NOMO-1 (cell line): ENCODE measurements around the gene GJC1.

Experiments
- DNase-seq, 2 experiments: peaks; one replicate each; lab custom pipeline; 2025; ENCODE audit not compliant: unreplicated experiment in 2 of 2; lab: John Stamatoyannopoulos, UW

The GJC1 gene

DNA sequence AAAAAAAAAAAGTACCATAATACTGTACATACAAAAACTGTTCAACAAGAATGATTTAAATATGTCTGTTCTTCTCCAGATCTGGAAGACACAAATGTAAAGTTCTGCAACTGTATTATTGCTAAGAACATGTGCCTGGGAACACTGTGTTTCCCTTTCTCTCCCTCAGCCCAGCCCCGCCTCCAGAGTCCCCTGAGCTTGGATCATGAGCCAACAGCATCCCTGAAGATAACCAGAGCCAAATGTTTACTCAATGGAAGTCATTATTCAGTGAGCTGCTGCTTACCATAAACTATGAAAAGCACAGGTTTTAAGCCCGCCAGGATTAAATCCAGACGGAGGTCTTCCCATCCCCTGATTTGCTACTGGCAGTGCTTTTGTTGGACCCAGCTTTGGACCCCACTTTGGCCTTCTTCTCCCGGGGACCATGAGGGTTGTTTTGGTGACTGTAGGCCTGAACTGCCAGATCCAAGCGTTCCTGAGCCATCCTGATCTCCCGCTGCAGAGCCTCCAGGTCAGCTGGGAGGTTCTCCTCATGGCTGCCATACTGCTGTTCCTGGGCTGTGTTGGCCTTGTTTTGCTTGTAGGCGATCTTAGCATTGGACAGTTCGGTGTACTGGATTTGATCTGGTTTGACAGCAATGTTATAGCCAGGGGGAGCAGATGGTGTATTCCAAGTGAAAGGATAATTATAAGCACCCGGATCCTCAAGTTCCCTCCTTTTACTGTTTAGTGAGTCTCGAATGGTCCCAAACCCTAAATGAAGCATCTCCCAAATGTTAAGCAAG, 25.6 kb downstream of the GJC1 start:
- DNase-seq: no peak

DNA sequence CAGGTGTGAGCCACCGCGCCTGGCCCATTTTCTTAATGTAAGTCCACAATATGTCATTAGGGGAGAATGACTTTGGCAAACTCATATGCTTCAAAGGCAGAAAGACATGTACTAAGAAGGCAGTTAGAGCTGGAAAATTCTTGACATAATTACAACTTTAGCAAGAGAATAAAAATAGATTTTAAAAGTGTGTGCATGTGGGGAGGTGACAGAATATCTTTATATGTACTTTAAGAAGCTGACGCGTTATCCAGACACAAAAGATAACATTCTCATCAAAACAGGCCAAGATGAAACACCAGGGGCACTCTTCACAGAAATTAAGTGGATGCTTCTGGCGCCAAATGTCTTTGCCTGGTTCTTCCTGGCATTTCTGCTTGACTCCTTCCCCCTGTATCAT, 28.2 kb downstream of the GJC1 start:
- no peak for DNase-seq

DNA sequence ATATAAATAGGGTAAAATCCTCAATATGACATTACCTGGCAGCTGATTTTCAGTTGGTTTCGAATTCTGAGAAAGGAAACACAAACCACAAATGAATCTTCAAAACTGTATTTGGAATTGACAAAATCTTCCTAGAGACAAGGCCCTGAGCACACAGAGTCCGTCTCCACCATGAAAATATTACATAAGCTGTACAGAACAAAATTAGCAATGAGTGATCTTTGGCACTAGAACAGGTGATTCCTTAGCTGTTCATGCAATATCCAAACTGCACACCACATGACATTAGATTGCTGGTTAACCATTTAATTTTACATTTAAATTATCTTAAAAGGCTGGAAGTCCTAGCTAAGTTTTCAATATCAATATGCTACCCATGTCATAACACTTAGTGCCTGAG, 31.7 kb downstream of the GJC1 start:
- no peak for DNase-seq

DNA sequence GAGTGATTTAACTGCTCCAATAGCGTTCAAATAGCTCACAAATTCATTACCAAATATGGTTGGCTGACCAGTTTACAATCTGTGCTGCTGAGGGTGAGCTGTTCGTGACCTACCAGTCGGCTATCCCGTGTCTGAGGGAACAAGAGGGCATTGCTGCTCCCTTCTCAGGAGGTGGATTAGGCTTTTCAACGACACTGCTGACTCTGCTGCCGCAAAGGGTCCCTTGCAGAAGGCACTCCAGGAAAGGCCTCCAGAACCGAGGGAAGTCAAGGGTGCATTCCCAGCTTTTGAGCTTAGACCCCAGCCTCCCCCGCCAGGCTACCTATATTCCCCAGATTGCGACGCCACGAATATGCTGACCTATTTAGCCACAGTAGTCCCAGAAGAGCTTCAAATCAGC, 32.3 kb downstream of the GJC1 start:
- DNase-seq: no peak

DNA sequence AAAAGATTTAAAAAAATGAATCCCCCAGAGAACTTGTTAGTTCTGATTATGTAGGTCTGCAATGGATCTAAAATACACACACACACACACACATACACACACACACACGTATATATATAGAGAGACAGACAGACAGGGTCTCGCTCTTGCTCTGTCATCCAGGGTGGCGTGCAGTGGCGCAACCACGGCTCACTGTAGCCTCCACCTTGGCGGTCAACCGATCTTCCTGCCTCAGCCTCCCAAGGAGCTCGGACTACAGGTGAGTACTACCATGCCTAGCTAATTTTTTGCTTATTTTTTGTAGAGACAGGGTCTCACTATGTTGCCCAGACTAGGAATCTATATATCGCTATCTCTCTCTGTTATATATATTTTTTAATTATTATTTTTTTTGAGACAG, 33.4 kb downstream of the GJC1 start:
- DNase-seq: no peak

DNA sequence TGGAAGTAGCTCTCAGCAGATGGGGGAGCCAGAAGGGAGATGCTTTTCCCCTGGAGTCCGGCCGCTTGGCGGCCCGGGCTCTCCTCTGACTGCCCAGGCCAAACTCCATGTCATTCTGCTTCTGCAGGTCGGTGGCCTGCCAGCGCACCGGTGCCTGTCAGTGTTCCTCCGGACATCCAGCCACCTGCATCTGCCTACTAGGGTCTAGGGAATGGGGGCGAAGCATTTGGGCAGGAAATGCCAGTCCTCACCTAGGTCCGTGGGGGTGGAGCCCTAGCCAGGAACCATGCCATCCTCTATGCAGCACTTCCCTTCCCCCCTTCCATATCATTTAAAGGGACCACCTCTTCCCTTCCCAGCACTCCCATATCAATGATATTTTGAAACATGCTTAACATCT, 34.2 kb downstream of the GJC1 start:
- DNase-seq: no peak

DNA sequence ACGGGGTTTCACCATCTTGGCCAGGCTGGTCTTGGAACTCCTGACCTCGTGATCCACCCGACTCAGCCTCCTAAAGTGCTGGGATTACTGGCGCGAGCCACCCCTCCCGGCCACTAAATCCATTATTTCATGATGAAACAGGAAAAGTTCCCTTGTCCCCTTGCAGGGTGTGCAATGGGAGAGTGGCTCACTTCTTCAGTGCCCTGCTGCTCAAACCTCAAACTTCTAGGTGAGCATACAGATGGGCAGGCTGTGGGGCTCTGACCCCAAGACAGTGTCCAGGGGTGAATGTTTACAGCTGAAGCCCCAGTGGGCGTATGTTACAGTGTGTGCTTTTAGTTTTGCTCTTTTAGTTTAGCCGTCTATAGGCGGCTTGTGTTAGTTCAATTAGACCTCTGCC, 34.7 kb downstream of the GJC1 start:
- no peak for DNase-seq

DNA sequence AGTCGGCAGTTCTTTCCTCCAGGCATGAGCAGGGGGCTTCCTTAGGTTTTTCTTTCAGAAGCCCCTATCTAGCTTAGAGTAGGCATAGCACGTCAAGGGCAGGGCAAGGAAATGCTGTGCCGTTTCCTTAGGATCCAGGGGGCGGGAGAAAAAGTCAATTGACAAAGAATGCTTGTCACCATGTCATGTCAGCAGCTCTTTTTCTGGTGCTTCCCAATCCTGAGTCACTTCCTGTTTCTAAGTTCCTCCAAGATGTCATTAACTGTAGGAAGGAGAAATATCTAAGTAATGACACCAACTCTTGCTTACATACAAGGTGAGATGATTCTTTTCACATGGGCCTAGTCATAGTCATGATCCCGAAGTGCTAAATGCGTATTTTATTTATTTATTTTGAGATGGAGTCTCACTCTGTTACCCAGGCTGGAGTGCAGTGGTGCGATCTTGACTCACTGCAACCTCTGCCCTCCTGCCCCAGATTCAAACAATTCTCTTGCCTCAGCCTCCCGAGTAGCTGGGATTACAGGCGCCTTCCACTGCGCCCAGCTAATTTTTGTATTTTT, 35.2 kb downstream of the GJC1 start:
- DNase-seq: peak; percentile 20 to 66

DNA sequence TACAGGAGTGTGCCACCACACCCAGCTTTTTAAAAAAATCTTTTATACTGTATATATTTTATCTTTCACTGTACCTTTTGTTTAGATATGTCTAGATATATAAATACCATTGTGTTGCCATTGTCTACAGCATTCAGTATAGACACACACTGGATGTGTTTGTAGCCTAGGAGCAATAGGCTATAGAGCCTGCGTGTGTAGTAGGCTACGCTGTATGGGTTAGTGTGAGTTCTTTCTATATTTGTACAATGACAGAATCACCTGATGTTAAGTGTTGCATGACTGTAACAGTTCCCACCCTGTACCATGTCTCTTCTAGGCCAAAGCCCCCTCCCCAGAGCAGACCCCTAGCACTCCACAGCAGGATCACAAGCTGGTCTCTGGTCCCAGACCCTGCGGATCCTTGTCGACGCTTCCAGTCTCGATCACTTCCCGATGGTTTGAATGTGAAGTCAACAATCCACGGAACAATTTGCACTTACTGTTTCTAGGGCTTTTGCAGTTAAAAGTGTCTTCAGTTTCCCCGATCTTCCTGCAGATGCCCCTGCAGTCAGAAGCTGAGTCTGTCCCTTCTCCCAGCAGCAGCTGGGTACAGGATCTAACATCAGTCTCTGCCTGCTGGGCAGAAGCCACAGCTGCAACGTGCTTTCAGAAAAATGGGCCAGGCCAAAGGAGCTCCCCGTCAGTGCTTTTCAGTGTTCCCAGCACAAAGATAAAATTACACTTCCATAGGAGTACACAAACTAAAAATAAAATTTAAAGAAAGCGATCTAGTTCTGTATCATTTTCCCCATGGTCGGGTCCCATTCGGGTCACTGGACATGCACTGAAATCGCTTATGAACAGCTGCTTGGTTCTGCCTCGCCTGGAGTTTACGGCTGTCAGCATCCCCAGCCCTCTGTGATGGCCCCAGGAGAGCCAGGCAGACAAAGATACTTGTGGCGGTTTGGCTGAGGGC, 35.9 kb downstream of the GJC1 start:
- no peak for DNase-seq

DNA sequence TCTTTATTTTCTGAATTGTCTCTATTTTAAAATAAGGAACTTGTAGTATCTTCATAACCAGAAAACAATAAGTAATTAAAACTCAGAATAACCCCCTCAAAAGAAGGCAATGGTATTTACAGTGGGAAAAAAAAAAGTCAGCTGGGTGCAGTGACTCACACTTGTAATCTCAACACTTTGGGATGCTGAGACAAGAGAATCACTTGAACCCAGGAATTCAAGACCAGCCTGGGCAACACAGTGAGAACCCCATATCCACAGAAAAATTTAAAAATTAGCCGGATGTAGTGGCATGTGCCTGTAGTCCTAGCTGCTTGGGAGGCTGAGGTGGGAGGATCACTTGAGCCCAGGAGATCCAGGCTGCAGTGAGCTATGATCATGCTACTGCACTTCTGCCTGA, 37.8 kb downstream of the GJC1 start:
- DNase-seq: no peak

DNA sequence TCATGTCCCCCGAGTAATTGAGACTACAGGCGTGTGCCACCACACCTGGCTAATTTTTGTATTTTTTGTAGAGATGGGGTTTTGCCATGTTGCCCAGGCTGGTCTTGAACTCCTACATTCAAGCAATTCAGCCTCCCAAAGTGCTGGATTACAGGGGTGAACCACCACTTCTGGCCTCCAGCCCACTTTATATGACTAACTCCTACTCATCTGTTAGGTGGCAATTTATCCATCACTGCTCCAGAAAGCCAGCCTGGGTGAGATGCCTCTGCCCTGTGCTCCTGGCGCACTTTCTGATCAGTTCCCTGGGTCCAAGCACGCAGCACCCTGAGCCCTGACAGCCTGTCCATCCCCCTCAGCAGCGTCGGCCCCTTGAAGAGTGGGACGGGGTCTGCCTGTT, 41.9 kb downstream of the GJC1 start:
- DNase-seq: no peak

DNA sequence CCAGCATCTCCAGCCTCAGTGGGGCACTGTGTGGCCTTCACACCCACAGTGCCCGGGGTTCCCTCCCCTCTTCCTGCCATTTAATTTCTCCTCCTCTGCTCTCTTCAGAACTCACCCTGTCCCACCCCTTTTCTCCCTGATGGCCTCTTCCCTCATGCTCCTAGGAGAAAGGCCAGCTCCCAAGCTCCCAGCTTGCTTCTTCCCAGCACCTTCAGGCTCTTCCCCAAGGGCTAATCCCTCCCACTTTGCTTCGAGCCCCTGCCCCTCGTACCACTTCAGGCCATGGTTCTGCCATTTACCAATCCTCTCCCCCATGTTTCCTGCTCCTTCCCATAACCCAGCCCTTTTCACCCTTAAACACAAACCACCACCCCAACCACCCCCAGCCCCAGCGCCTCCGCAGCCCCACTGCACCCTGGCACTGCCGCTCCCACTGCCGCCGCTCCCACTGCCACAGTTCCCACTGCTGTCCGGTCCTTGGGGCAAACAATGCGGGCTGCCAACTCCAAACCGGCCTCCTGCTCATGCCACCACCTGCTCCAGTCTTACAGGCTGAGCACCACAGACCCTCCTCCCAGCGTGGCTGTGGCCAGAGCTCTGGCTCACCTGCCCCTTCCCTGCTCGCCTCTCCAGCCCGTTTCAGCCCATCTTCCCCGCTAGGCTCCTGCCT, 42.7 kb downstream of the GJC1 start:
- no peak for DNase-seq

DNA sequence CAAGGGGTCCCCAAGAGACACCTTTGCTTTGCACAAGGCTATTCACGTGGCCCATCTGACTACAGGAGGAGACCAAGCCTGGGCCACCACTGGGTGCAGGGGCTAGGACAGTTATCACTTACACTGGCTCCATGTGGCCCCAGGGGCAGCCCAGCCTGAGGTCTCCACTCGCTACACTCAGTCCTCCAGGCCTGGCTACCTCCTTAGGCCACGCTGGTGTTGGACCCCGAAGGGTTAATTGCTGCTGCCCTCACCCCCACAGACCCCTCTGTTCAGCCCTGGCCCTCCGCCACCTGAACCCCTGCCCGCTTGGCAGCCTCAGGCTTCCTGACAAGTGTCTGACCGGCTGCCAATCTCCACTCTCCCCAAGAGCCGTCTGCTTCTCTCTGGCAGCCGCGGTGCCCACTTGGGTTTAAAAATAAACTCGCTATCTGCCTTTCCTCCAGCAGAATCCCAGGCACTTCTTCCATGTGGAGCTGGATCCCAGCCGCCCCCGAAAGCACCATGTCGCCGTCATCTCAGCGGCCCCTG, 43.5 kb downstream of the GJC1 start:
- no peak for DNase-seq

DNA sequence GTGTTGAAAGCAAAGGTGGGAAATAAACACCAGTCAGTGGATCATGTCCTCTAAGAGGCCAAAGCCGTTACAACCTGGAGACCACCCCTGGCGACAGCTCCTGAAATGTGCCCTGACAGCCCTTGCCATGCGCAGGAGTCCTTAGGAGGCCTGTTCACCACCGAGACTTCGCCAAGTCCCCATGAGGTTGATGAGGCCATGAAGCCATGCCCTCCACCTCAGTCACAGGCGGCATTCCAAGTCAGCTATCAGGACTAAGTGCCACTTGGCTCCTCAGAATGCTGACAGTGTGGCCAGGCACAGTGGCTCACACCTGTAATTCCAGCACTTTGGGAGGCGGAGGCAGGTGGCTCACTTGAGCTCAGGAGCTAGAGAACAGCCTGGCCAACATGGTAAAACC, 44.2 kb downstream of the GJC1 start:
- DNase-seq: no peak

DNA sequence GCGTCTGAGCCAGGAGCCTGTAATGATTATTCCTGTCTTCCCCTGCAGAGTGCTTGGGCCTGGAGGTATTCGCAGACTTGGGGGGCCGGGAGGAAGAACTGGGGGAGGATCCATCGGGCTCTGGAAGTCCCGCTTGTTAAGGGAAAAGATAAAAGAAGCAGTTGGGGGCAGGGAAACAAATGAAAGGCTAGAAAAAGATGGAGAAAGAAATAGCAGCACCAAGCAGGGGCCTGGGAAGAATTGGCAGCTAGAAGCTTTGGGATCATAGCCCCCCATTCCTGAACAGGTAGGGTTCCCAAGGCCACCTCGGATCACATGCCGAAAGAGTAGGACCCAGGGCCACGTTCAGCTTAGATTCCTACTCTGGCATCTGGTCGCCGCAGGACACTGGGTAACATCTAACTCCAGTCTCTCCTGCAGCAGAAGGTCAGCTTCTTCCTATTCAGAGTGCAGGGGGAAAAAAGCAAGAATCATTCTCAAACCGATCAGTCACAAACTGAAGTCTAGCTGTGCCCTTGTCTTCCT, 47.7 kb downstream of the GJC1 start:
- DNase-seq: no peak

DNA sequence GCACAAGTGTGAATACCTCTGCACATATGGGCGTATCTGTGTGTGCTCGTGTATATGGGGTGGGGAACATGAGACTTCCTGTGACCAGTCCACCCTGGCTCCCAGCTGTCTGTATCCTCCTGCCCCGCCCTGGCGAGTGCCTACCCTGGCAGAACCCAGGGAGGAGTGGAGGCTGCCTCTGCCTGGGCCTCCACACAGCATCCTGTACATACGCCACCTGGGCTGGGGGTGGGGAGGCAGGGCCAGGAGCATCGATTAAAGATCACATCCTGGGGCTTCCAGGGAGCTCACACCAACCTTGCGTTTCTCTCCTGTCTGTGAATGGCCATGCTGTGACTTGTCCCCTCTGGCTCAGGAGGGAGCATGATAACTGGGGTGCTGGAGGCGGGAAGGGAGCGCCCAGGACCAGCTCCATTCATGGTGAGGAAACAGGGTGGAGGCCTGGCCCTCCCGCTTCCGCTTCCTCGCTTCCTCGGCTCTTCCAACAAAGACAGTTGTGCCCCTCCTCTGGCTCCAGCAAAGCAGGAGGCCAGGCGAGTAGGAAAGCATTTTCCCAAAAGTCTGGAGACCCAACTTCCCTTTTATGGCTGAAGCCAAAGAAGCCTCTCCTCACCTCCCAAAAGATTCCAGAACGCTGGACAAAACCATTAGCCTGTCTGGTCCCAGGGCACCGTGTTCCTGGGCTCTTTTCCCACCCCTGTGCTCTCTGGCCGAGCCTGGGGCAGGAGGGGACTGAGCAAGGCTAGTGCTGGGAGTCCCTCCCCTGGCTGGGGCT, 48.3 kb downstream of the GJC1 start:
- DNase-seq: no peak

DNA sequence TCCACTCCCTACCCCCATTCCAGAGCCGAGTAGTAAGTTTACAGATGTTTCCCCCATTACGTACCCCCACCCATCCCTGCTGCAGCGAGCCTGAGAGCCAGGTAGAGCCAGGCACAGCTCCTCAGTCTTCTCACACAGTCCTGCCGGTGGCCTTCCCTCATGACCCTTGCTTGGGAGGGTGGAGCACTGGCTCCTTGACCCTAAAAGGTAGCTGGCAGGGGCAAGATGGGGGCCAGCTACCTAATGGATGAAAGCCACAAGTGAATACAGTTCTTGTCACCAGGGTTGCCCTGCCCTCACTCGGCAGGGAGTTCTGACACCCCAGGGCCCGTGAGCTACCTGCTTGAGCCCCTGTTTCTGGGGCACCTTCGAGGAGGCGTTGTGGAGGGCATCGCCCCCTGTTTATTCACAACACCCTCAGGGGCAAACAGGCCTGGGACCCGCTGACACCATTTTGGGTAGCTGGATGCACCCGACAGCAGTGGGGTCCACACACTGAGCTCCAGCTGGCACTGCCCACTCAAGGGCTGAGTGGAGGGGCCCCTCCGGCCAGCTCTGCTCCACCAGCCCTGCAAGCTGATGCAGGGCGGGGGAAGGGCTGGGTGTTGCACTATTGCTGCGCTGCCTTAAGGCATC, 49.1 kb downstream of the GJC1 start:
- no peak for DNase-seq

DNA sequence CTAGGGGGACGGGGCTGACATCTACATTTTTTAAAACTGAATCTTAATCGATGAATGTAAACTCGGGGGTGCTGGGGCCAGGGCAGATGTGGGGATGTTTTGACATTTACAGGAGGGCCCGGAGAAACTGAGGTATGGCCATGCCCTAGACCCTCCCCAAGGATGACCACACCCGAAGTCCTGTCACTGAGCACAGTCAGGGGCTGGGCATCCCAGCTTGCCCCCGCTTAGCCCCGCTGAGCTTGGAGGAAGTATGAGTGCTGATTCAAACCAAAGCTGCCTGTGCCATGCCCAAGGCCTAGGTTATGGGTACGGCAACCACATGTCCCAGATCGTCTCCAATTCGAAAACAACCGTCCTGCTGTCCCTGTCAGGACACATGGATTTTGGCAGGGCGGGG, 49.9 kb downstream of the GJC1 start:
- DNase-seq: no peak

DNA sequence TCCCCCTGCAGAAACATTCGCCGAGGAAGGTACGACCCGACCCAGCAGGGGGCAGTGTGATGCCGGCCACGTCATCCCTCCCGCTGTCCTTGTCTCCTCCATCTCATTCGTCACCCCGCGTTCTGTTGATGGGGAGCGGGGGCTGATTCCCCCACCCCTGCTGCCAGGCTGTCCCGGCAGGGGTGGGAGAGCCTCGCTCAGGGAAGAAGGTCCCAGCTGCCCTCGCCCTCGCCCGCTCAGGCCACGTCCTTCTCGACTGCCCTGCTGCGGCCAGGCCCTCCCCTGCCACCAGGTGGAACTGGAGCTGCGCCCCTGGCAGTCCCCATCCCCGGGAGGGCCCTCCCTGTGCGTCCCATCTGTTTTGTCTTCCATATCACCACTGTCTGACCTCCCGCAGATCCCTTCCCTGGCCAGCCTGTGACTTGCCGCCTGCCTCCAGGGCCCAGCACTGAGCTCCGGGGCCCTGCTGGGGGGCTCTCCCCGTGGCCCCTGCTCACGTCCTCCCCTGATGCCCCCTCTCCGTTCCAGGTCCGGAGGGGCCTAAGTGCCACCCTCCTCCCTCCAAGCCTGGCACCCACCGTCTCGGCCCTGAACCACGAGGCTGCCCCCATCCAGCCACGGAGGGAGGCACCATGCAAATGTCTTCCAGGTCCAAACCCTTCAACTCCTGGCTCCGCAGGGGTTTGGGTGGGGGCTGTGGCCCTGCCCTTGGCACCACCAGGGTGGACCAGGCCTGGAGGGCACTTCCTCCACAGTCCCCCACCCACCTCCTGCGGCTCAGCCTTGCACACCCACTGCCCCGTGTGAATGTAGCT, 50.7 kb downstream of the GJC1 start:
- peak; percentile 64 to 66 for DNase-seq
